Loucy (cell line): ENCODE measurements around the gene TNPO1.

ENCODE experiments used
- H2AFZ ChIP-seq: fragments of 200-600 bp; sonication (generic); 2 replicates; pipeline ENCODE4 v1.6.0; 2016; ENCODE audit warnings: antibody characterized with exemption, mild to moderate bottlenecking, low read length, moderate library complexity
- H3F3A ChIP-seq: fragments of 200-600 bp; 2 replicates; pipeline ENCODE4 v1.6.0; 2016; ENCODE audit warnings: antibody characterized with exemption, low read depth, mild to moderate bottlenecking
- H3K27me3 ChIP-seq: fragments of 200-600 bp; sonication (generic); 2 replicates; pipeline ENCODE4 v1.6.1; 2014; ENCODE audit warnings: low read length, mild to moderate bottlenecking; ENCODE audit not compliant: insufficient read depth, poor library complexity, severe bottlenecking
- H3K36me3 ChIP-seq: fragments of 200-600 bp; sonication (generic); 2 replicates; pipeline ENCODE4 v1.6.1; 2016; ENCODE audit warnings: low read length; ENCODE audit not compliant: insufficient read depth
- H3K4me1 ChIP-seq: fragments of 200-600 bp; sonication (generic); 2 replicates; pipeline ENCODE4 v1.5.1; 2014; ENCODE audit warnings: low read length, mild to moderate bottlenecking; ENCODE audit not compliant: insufficient read depth, poor library complexity, severe bottlenecking
- H3K4me2 ChIP-seq: fragments of 200-600 bp; sonication (generic); 2 replicates; pipeline ENCODE4 v1.6.0; 2014; ENCODE audit warnings: antibody characterized with exemption, low read length, low read depth, mild to moderate bottlenecking; ENCODE audit not compliant: poor library complexity, severe bottlenecking
- H3K4me3 ChIP-seq: fragments of 200-600 bp; sonication (generic); 2 replicates; pipeline ENCODE4 v1.5.1; 2014; ENCODE audit warnings: low read length, mild to moderate bottlenecking, mixed read lengths; ENCODE audit not compliant: poor library complexity, severe bottlenecking
- H3K79me2 ChIP-seq: fragments of 200-600 bp; sonication (generic); 2 replicates; pipeline ENCODE4 v1.6.1; 2014; ENCODE audit warnings: low read length; ENCODE audit not compliant: insufficient read depth
- H3K9ac ChIP-seq: fragments of 200-600 bp; sonication (generic); 2 replicates; pipeline ENCODE4 v1.6.0; 2014; ENCODE audit warnings: mild to moderate bottlenecking, low read depth, low read length, moderate library complexity; ENCODE audit not compliant: poor library complexity, severe bottlenecking
- H3K9me2 ChIP-seq: fragments of 200-600 bp; sonication (generic); replicated peaks from 2 replicates; pipeline ENCODE4 v1.6.1; 2016; ENCODE audit warnings: low read depth, low read length, mixed read lengths
- H3K9me3 ChIP-seq: fragments of 200-600 bp; sonication (generic); 2 replicates; pipeline ENCODE4 v1.6.1; 2014; ENCODE audit warnings: mild to moderate bottlenecking, antibody characterized with exemption, low read length, low read depth; ENCODE audit not compliant: insufficient read depth
- H4K20me1 ChIP-seq: fragments of 200-600 bp; sonication (generic); 2 replicates; pipeline ENCODE4 v1.6.0; 2014; ENCODE audit warnings: antibody characterized with exemption, low read length, mild to moderate bottlenecking; ENCODE audit not compliant: insufficient read depth, poor library complexity, severe bottlenecking
- EZH2phosphoT487 ChIP-seq: fragments of 200-600 bp; IDR thresholded peaks from 2 replicates; pipeline ENCODE4 v1.6.1; 2018; ENCODE audit warnings: antibody characterized with exemption, mild to moderate bottlenecking, moderate library complexity, borderline replicate concordance
- TF ChIP-seq, protein P1 (sequence below): fragments of 200-600 bp; sonication (generic); conservative IDR thresholded peaks from 2 replicates; pipeline ENCODE4 v1.5.1; 2014; ENCODE audit warnings: mild to moderate bottlenecking, antibody characterized with exemption, low read length

TNPO1 gene

GRCh38 chr5:72885824-72886223 lies 69.4 kb downstream of the TNPO1 start:
- H3K9me2 ChIP-seq = no peaks in the 10 kb centered on the region
- no peak overlapping the region for H2AFZ ChIP-seq
- TF ChIP-seq EZH2phosphoT487 = no peak
- TF ChIP-seq, protein P1, sequence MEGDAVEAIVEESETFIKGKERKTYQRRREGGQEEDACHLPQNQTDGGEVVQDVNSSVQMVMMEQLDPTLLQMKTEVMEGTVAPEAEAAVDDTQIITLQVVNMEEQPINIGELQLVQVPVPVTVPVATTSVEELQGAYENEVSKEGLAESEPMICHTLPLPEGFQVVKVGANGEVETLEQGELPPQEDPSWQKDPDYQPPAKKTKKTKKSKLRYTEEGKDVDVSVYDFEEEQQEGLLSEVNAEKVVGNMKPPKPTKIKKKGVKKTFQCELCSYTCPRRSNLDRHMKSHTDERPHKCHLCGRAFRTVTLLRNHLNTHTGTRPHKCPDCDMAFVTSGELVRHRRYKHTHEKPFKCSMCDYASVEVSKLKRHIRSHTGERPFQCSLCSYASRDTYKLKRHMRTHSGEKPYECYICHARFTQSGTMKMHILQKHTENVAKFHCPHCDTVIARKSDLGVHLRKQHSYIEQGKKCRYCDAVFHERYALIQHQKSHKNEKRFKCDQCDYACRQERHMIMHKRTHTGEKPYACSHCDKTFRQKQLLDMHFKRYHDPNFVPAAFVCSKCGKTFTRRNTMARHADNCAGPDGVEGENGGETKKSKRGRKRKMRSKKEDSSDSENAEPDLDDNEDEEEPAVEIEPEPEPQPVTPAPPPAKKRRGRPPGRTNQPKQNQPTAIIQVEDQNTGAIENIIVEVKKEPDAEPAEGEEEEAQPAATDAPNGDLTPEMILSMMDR = no peak
- H3K36me3 ChIP-seq = peaks cover 93% of the 10 kb centered on the region
- H3K9me3 ChIP-seq = no peaks in the 10 kb centered on the region
- peaks cover 5% of the 10 kb centered on the region for H3K4me1 ChIP-seq
- H4K20me1 ChIP-seq = peaks cover 24% of the 10 kb centered on the region
- H3F3A ChIP-seq = no peaks in the 10 kb centered on the region
- no peak overlapping the region for H3K4me2 ChIP-seq
- H3K79me2 ChIP-seq = peaks cover 9% of the 10 kb centered on the region; the same call in 1 of the 2 replicates
- H3K27me3 ChIP-seq = no peaks in the 10 kb centered on the region
- no peak overlapping the region for H3K9ac ChIP-seq
- H3K4me3 ChIP-seq = no peak overlapping the region

- H3K27me3 ChIP-seq = no peaks in the 10 kb centered on the region
- no peak overlapping the region for H3K4me2 ChIP-seq
- no peaks in the 10 kb centered on the region for H3K9me3 ChIP-seq
- TF ChIP-seq EZH2phosphoT487 = no peak
- TF ChIP-seq, protein P1 = no peak
- H3F3A ChIP-seq = no peaks in the 10 kb centered on the region
- H3K4me3 ChIP-seq = no peak overlapping the region
- peaks cover 9% of the 10 kb centered on the region; the same call in 1 of the 2 replicates for H3K79me2 ChIP-seq
- peaks cover 5% of the 10 kb centered on the region for H3K4me1 ChIP-seq
- no peak overlapping the region for H3K9ac ChIP-seq
- H4K20me1 ChIP-seq = peaks cover 17% of the 10 kb centered on the region
- H3K9me2 ChIP-seq = no peaks in the 10 kb centered on the region
- H3K36me3 ChIP-seq = peaks cover 92% of the 10 kb centered on the region
- no peak overlapping the region for H2AFZ ChIP-seq
These were observed 72.1 kb downstream of the TNPO1 start for GRCh38 chr5:72888595-72888994.

DNA sequence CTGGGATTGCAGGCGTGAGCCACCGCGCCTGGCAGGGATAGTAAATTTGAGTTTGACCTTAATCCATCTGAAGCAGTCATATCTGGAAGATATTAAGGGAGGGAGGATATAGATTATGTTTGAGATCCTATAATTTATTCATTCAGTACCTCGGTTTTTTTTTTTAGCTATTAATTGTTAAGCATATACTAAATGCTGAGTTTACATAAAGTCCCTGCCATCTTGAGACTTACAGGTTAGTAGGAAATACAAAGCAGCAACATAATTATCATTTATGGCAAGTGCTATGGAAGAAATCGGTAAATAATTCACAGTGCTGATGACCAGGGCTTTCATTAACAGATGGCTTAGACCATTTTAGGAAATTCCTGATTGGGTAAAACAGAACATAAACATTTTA lies 72.9 kb downstream of the TNPO1 start:
- Histone ChIP-seq H2AFZ (no peak overlapping the region), H3K9me3 (no peaks in the 10 kb centered on the region), H3K9ac (no peak overlapping the region), H3F3A (no peaks in the 10 kb centered on the region), H3K4me1 (peaks cover 5% of the 10 kb centered on the region), H3K4me2 (no peak overlapping the region), H4K20me1 (peaks cover 15% of the 10 kb centered on the region), H3K27me3 (no peaks in the 10 kb centered on the region), H3K4me3 (no peak overlapping the region), H3K9me2 (no peaks in the 10 kb centered on the region), H3K79me2 (peaks cover 9% of the 10 kb centered on the region; the same call in 1 of the 2 replicates), H3K36me3 (peaks cover 93% of the 10 kb centered on the region)
- TF ChIP-seq, protein P1 = no peak
- no peak for TF ChIP-seq EZH2phosphoT487
